DND-41 (cell line): ENCODE measurements around the gene PCARE.

Experiments used
- ATAC-seq: fragments of 200-7000 bp; cut with Tn5 transposase; 3 replicates; pipeline ENCODE4 v1.9.1; 2021; ENCODE audit warnings: low read depth; ENCODE audit not compliant: insufficient read depth
- DNase-seq: peaks from one replicate; pipeline ENCODE4 v3.0.0-alpha.2; 2020
- H2AFZ ChIP-seq: 2 replicates; pipeline ENCODE4 v1.6.0; 2012; ENCODE audit warnings: low read depth, low read length
- H3K27ac ChIP-seq: 2 replicates; pipeline ENCODE4 v1.5.1; 2012; ENCODE audit warnings: low read length, inconsistent platforms
- H3K27me3 ChIP-seq: fragments of 200-600 bp; sonication (generic); 2 replicates; pipeline ENCODE4 v1.6.0; 2012; ENCODE audit warnings: low read length, mild to moderate bottlenecking, inconsistent platforms; ENCODE audit not compliant: insufficient read depth, poor library complexity
- H3K36me3 ChIP-seq: 2 replicates; pipeline ENCODE4 v1.5.1; 2012; ENCODE audit warnings: low read length, inconsistent platforms; ENCODE audit not compliant: insufficient read depth
- H3K4me1 ChIP-seq: 2 replicates; pipeline ENCODE4 v1.5.1; 2012; ENCODE audit warnings: mild to moderate bottlenecking, low read length; ENCODE audit not compliant: insufficient read depth
- H3K4me2 ChIP-seq: 2 replicates; pipeline ENCODE4 v1.6.0; 2012; ENCODE audit warnings: mild to moderate bottlenecking, moderate library complexity, low read length, inconsistent platforms; ENCODE audit not compliant: insufficient read depth
- H3K4me3 ChIP-seq, 2 experiments: fragments of 200-600 bp in 1 of 2; shearing (Covaris generic) in 1 of 2; 2 replicates each; pipeline ENCODE4 v1.5.1; 2012 to 2016; ENCODE audit warnings: inconsistent platforms in 2 of 2, low read length in 2 of 2, mild to moderate bottlenecking in 2 of 2, low read depth in 1 of 2, moderate library complexity in 1 of 2
- H3K79me2 ChIP-seq: 2 replicates; pipeline ENCODE4 v1.6.0; 2012; ENCODE audit warnings: low read length, inconsistent platforms; ENCODE audit not compliant: insufficient read depth
- H3K9ac ChIP-seq: 2 replicates; pipeline ENCODE4 v1.6.0; 2012; ENCODE audit warnings: low read depth, mild to moderate bottlenecking, inconsistent platforms, low read length, moderate library complexity
- H3K9me3 ChIP-seq: 2 replicates; pipeline ENCODE4 v1.5.1; 2012; ENCODE audit warnings: low read length, moderate library complexity, mild to moderate bottlenecking, inconsistent platforms; ENCODE audit not compliant: insufficient read depth, severe bottlenecking
- H4K20me1 ChIP-seq: 2 replicates; pipeline ENCODE4 v1.6.0; 2012; ENCODE audit warnings: low read length; ENCODE audit not compliant: insufficient read depth
- EZH2 ChIP-seq: IDR thresholded peaks from 3 replicates; pipeline ENCODE4 v1.6.1; 2012; ENCODE audit warnings: borderline replicate concordance, low read depth, mild to moderate bottlenecking, moderate library complexity, low read length, inconsistent platforms; ENCODE audit not compliant: severe bottlenecking
- TF ChIP-seq, protein P1 (sequence below): IDR thresholded peaks from 2 replicates; pipeline ENCODE4 v1.5.1; 2012; ENCODE audit warnings: borderline replicate concordance, low read length, moderate library complexity, mild to moderate bottlenecking; ENCODE audit not compliant: poor library complexity, severe bottlenecking; ENCODE audit errors: extremely low read depth

Gene PCARE

GRCh38 chr2:29064746-29065067 lies 9.6 kb downstream of the PCARE start:
- H3K79me2 ChIP-seq: no peaks in the 10 kb centered on the region

DNA sequence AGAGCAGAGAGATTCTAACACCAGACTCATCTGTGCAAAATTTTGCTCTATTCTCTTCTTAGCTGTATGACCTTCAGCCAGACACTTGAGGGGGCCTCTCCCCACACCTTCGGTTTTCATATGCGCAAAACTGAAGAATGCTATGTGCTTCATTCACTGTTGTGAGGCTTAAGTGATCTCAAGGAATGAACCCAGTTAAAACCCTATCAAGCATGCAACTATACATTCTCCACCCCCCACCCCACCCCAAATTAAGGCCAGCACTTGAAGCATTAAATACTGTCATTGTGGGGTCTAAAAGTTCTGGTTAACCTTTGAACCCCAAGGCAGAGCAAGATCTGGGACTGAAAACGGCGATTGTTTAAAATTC lies 10.0 kb downstream of the PCARE start:
- no peaks in the 10 kb centered on the region for H3K79me2 ChIP-seq
- no peaks in the 10 kb centered on the region for H3K36me3 ChIP-seq
- H3K9me3 ChIP-seq: no peaks in the 10 kb centered on the region
- DNase-seq: no peak
- no peak overlapping the region for H3K4me2 ChIP-seq
- no peaks in the 10 kb centered on the region for H4K20me1 ChIP-seq
- H3K27me3 ChIP-seq: no peaks in the 10 kb centered on the region
- no peak overlapping the region for H3K4me3 ChIP-seq
- no peak overlapping the region for H3K27ac ChIP-seq
- H3K4me1 ChIP-seq: no peaks in the 10 kb centered on the region
- no peak for ATAC-seq
- TF ChIP-seq EZH2: no peak
- TF ChIP-seq, protein P1, sequence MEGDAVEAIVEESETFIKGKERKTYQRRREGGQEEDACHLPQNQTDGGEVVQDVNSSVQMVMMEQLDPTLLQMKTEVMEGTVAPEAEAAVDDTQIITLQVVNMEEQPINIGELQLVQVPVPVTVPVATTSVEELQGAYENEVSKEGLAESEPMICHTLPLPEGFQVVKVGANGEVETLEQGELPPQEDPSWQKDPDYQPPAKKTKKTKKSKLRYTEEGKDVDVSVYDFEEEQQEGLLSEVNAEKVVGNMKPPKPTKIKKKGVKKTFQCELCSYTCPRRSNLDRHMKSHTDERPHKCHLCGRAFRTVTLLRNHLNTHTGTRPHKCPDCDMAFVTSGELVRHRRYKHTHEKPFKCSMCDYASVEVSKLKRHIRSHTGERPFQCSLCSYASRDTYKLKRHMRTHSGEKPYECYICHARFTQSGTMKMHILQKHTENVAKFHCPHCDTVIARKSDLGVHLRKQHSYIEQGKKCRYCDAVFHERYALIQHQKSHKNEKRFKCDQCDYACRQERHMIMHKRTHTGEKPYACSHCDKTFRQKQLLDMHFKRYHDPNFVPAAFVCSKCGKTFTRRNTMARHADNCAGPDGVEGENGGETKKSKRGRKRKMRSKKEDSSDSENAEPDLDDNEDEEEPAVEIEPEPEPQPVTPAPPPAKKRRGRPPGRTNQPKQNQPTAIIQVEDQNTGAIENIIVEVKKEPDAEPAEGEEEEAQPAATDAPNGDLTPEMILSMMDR: no peak
- H3K9ac ChIP-seq: no peak overlapping the region
- no peak overlapping the region for H2AFZ ChIP-seq

More at GRCh38 chr2:29064746-29065067, 9.6 kb downstream of the PCARE start:
- Histone ChIP-seq H3K27me3 (no peaks in the 10 kb centered on the region), H3K36me3 (no peaks in the 10 kb centered on the region), H3K4me1 (no peaks in the 10 kb centered on the region), H4K20me1 (no peaks in the 10 kb centered on the region), H3K9me3 (no peaks in the 10 kb centered on the region), H3K4me2 (no peak overlapping the region), H2AFZ (no peak overlapping the region), H3K9ac (no peak overlapping the region), H3K27ac (no peak overlapping the region), H3K4me3 (no peak overlapping the region)
- no peak for ATAC-seq
- no peak for DNase-seq
- TF ChIP-seq, protein P1: no peak
- TF ChIP-seq EZH2: no peak

DNA sequence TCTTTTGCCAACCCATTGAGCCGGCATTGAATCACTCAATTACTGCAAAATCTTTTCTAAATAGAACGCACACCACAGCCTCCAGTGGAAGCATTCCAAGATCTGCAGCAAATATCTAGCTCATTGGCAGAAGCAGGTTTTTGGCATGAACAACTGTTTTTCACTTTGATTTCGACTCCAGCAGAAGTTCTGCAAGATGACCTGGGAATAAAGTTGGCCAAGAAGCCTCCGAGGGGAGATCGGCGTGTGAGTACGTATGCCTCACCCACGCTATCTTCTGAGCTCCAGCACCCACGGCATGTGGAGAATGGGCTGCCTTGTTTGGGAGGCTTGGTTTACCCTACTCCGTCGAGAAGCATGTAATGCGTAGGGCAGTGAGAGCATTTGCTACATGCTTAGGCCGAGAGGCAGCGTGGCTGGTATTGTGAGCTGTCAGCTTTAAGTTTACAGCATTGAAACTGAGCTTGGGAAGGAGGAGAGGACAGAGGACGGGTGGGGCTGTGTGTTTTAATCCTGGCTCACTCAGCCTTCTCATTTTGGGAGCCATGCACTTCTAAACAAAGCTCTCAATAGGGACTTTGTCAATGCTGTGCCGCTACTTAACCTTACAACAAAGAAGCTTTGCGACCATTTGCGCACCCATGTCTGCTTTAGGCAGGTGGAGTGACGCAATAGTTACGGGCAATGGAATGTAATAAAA lies 10.5 kb downstream of the PCARE start:
- Histone ChIP-seq H3K27ac (no peak overlapping the region), H3K9ac (no peak overlapping the region), H3K4me1 (no peaks in the 10 kb centered on the region), H3K9me3 (no peaks in the 10 kb centered on the region), H3K36me3 (no peaks in the 10 kb centered on the region), H3K79me2 (no peaks in the 10 kb centered on the region), H4K20me1 (no peaks in the 10 kb centered on the region), H3K27me3 (no peaks in the 10 kb centered on the region), H2AFZ (no peak overlapping the region), H3K4me2 (no peak overlapping the region), H3K4me3 (no peak overlapping the region)
- DNase-seq (no peak), ATAC-seq (no peak)
- TF ChIP-seq, protein P1: no peak
- no peak for TF ChIP-seq EZH2

GRCh38 chr2:29063056-29063455 lies 11.3 kb downstream of the PCARE start:
- Histone ChIP-seq H3K79me2 (no peaks in the 10 kb centered on the region), H4K20me1 (no peaks in the 10 kb centered on the region), H3K4me2 (no peak overlapping the region), H3K4me3 (no peak overlapping the region), H3K27me3 (no peaks in the 10 kb centered on the region), H3K9ac (no peak overlapping the region), H3K9me3 (no peaks in the 10 kb centered on the region), H3K36me3 (no peaks in the 10 kb centered on the region), H3K27ac (no peak overlapping the region), H2AFZ (no peak overlapping the region), H3K4me1 (no peaks in the 10 kb centered on the region)
- TF ChIP-seq, protein P1: no peak
- TF ChIP-seq EZH2: no peak
- no peak for ATAC-seq
- no peak for DNase-seq
